SK-N-SH treated with all-trans-retinoic acid at 6 μM for 48 hours (cell line): Measurements from ENCODE around the gene SMTNL1.

Experiments
- ARNTL ChIP-seq: fragments of 450-650 bp; formaldehyde crosslinking; IDR thresholded peaks from 2 replicates; pipeline ENCODE4 v1.5.0; 2020; ENCODE audit warnings: low read depth, mild to moderate bottlenecking, moderate library complexity, borderline replicate concordance
- TF ChIP-seq, protein P1 (sequence below): fragments of 250-450 bp; sonication (Bioruptor Pico); IDR thresholded peaks from 2 replicates; pipeline ENCODE4 v1.8.0; 2020; ENCODE audit warnings: mild to moderate bottlenecking, moderate library complexity, borderline replicate concordance
- TF ChIP-seq, protein P2 (sequence below): fragments of 250-450 bp; sonication (Bioruptor Pico); IDR thresholded peaks from 2 replicates; pipeline ENCODE4 v1.5.1; 2020; ENCODE audit warnings: low read depth, mild to moderate bottlenecking, moderate library complexity

DNA sequence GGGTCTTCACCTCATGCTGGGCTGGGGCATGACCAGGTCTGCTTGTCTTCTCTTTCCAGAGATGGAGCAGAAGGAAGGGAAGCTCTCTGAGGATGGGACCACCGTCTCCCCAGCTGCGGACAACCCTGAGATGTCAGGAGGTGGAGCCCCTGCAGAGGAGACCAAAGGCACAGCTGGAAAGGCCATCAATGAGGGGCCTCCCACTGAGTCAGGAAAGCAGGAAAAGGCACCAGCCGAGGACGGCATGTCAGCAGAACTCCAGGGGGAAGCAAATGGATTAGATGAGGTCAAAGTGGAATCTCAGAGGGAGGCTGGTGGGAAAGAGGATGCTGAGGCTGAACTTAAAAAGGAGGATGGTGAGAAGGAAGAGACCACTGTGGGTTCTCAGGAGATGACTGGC, 5.2 kb downstream of the SMTNL1 start:
- TF ChIP-seq, protein P1, sequence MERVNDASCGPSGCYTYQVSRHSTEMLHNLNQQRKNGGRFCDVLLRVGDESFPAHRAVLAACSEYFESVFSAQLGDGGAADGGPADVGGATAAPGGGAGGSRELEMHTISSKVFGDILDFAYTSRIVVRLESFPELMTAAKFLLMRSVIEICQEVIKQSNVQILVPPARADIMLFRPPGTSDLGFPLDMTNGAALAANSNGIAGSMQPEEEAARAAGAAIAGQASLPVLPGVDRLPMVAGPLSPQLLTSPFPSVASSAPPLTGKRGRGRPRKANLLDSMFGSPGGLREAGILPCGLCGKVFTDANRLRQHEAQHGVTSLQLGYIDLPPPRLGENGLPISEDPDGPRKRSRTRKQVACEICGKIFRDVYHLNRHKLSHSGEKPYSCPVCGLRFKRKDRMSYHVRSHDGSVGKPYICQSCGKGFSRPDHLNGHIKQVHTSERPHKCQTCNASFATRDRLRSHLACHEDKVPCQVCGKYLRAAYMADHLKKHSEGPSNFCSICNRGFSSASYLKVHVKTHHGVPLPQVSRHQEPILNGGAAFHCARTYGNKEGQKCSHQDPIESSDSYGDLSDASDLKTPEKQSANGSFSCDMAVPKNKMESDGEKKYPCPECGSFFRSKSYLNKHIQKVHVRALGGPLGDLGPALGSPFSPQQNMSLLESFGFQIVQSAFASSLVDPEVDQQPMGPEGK (CRISPR knock-in tag), result no peak
- TF ChIP-seq, protein P2, sequence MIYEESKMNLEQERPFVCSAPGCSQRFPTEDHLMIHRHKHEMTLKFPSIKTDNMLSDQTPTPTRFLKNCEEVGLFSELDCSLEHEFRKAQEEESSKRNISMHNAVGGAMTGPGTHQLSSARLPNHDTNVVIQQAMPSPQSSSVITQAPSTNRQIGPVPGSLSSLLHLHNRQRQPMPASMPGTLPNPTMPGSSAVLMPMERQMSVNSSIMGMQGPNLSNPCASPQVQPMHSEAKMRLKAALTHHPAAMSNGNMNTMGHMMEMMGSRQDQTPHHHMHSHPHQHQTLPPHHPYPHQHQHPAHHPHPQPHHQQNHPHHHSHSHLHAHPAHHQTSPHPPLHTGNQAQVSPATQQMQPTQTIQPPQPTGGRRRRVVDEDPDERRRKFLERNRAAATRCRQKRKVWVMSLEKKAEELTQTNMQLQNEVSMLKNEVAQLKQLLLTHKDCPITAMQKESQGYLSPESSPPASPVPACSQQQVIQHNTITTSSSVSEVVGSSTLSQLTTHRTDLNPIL (CRISPR knock-in tag), result no peak
- no peak for TF ChIP-seq ARNTL
